H1 (cell line): ENCODE measurements around the gene CAMK2B. TPM values are rescaled to one million over a fixed set of nuclear protein-coding genes. Genes with fewer than 3 reads are reported as not detected.

ENCODE experiments used
- CHD7 ChIP-seq: fragments of 300-600 bp; sonication (generic); IDR thresholded peaks from 2 replicates; pipeline ENCODE4 v1.7.1; 2012; ENCODE audit warnings: low read length, moderate library complexity, mild to moderate bottlenecking, inconsistent platforms; ENCODE audit not compliant: insufficient replicate concordance
- JUN ChIP-seq: IDR thresholded peaks from 2 replicates; pipeline ENCODE4 v1.6.1; 2011; ENCODE audit warnings: low read depth, mild to moderate bottlenecking, improper control_type of control experiment, low read length
- polyA plus RNA-seq, 7 experiments: library from polyadenylated mRNA; depleted of rRNA in 3 of 7; stranded (reverse) in 5 of 7; unstranded in 2 of 7; fragments of >200 nt in 5 of 7; fragments of 200-250 nt in 2 of 7; gene quantifications; 1 replicate in 5 of 7; 2 replicates in 1 of 7; 4 replicates in 1 of 7; pipeline versions ENCODE4 v1.2.1 to v1.2.3, GENCODE V29; 2011 to 2013; ENCODE audit warnings: missing spikeins in 2 of 7, mixed read lengths in 2 of 7
- total RNA-seq: library from RNA; stranded (reverse); fragmentation: NEBNext Ultra II Directional; extraction: Animal tissue kit (Norgen Biotek cat#: 25700); gene quantifications from 2 replicates; pipeline ENCODE4 v1.2.1, GENCODE V29; 2021

The CAMK2B gene
- total and polyA plus RNA-seq, 2 of the 8 experiments (the other 6 are each of a cell fraction or from before 2014, with no cell fraction given): 0.05 to 0.15 TPM

DNA sequence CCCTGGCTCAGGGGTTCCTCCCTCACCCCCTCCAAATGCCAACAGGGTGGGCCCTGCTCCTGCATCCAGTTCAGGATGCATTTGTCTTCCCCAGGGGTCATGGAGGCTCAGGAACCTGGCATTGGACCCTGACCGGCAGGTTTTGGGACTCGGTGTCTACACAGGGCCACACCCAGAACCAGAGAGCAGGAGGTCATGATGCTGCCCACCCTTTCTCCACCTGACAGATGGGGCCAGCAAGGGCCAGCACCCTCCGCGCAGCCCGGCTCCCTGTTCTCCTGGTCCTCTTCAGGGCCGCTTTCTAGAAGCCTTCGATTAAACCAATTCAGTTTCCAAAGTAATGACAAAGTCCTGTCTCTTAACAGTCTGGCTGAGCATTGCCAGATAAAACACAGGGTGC, 50.2 kb downstream of the CAMK2B start (continued):
- TF ChIP-seq CHD7 (no peak), JUN (no peak)
- TF ChIP-seq, all 59 proteins: peak for 0
